ENCODE results near the gene ATP8A2.

The ATP8A2 gene

GRCh38 chr13:25574437-25575411 is 202.9 kb downstream of the ATP8A2 start:
- TF ChIP-seq CTCF (IDR thresholded peaks at IDR 0.05; ENCODE audit: extremely low read depth, missing control alignments), result peak; percentile 73

GRCh38 chr13:25575562-25575961 is 203.8 kb downstream of the ATP8A2 start:
- no peak for DNase-seq (ENCODE audit: low spot score)
- TF ChIP-seq CTCF (IDR thresholded peaks at IDR 0.05; ENCODE audit: extremely low read depth, missing control alignments), result no peak

More at GRCh38 chr13:25574437-25575411, 202.9 kb downstream of the ATP8A2 start:
- DNase-seq (ENCODE audit: low spot score), result peak; percentile 52

- no peak for DNase-seq (ENCODE audit: low spot score)
- TF ChIP-seq CTCF (IDR thresholded peaks at IDR 0.05; ENCODE audit: extremely low read depth, missing control alignments), result no peak
Observed at GRCh38 chr13:25578526-25578925, 206.8 kb downstream of the ATP8A2 start.

GRCh38 chr13:25579221-25579620 is 207.4 kb downstream of the ATP8A2 start:
- no peak for DNase-seq (ENCODE audit: low spot score)
- no peak for TF ChIP-seq CTCF (IDR thresholded peaks at IDR 0.05; ENCODE audit: extremely low read depth, missing control alignments)

- no peak for TF ChIP-seq CTCF (IDR thresholded peaks at IDR 0.05; ENCODE audit: extremely low read depth, missing control alignments)
- DNase-seq (ENCODE audit: low spot score), result no peak
Observed at GRCh38 chr13:25581351-25581750, 209.6 kb downstream of the ATP8A2 start.

- no peak for DNase-seq (ENCODE audit: low spot score)
- TF ChIP-seq CTCF (IDR thresholded peaks at IDR 0.05; ENCODE audit: extremely low read depth, missing control alignments), result no peak
Observed at GRCh38 chr13:25584087-25584486, 212.3 kb downstream of the ATP8A2 start.

- TF ChIP-seq CTCF (IDR thresholded peaks at IDR 0.05; ENCODE audit: extremely low read depth, missing control alignments), result no peak
- DNase-seq (ENCODE audit: low spot score), result no peak
Observed at GRCh38 chr13:25585000-25585399, 213.2 kb downstream of the ATP8A2 start.
